Progenitor cell of endocrine pancreas (in vitro differentiated cells): Measurements from ENCODE around the gene SH3PXD2A. TPM values are rescaled to one million over a fixed set of nuclear protein-coding genes. Genes with fewer than 3 reads are reported as not detected.

Experiments used
- DNase-seq: peaks from one replicate; pipeline ENCODE4 v3.0.0; 2021; ENCODE audit warnings: low spot score; ENCODE audit not compliant: unreplicated experiment
- H3K27ac Mint-ChIP-seq: 2 replicates; pipeline ENCODE4 v1.8.0; 2021; ENCODE audit warnings: mild to moderate bottlenecking, moderate library complexity, mixed read lengths
- H3K27me3 Mint-ChIP-seq: 2 replicates; pipeline ENCODE4 v1.8.0; 2021; ENCODE audit warnings: mixed read lengths
- H3K36me3 Mint-ChIP-seq: 2 replicates; pipeline ENCODE4 v1.8.0; 2022; ENCODE audit warnings: mixed read lengths; ENCODE audit not compliant: insufficient read depth
- H3K4me1 Mint-ChIP-seq: 2 replicates; pipeline ENCODE4 v1.8.0; 2021; ENCODE audit warnings: low read depth, mixed read lengths
- H3K4me3 Mint-ChIP-seq: 2 replicates; pipeline ENCODE4 v1.8.0; 2021; ENCODE audit warnings: low read depth, mild to moderate bottlenecking, moderate library complexity, mixed read lengths
- H3K9me3 Mint-ChIP-seq: 2 replicates; pipeline ENCODE4 v1.8.0; 2021; ENCODE audit warnings: low read depth, mixed read lengths
- CTCF ChIP-seq: fragments of 200-600 bp; sonication (generic); IDR thresholded peaks from one replicate; pipeline ENCODE4 v1.5.0; 2021; ENCODE audit warnings: antibody characterized with exemption, mild to moderate bottlenecking; ENCODE audit not compliant: unreplicated experiment
- total RNA-seq: library from RNA; stranded (reverse); gene quantifications from 2 replicates; pipeline ENCODE4 v1.2.1, GENCODE V29; 2021

Gene SH3PXD2A
- total RNA-seq, 1 donor from 2014 or later: 28.0 TPM

- no peaks in the 10 kb centered on the region for H3K9me3 Mint-ChIP-seq
- H3K27me3 Mint-ChIP-seq: no peaks in the 10 kb centered on the region
- peaks cover 36% of the 10 kb centered on the region for H3K4me1 Mint-ChIP-seq
- no peak overlapping the region for H3K27ac Mint-ChIP-seq
- DNase-seq: no peak
- no peak overlapping the region for H3K4me3 Mint-ChIP-seq
- TF ChIP-seq CTCF: no peak
- peaks cover 10% of the 10 kb centered on the region for H3K36me3 Mint-ChIP-seq
Observed at GRCh38 chr10:103800089-103800488, 55.3 kb downstream of the SH3PXD2A start.

- H3K4me1 Mint-ChIP-seq: peaks cover 36% of the 10 kb centered on the region
- H3K27ac Mint-ChIP-seq: peak overlapping the region; percentile 64
- no peak for TF ChIP-seq CTCF
- H3K36me3 Mint-ChIP-seq: peaks cover 10% of the 10 kb centered on the region
- no peaks in the 10 kb centered on the region for H3K9me3 Mint-ChIP-seq
- H3K4me3 Mint-ChIP-seq: no peak overlapping the region
- DNase-seq: no peak
- H3K27me3 Mint-ChIP-seq: no peaks in the 10 kb centered on the region
Observed at GRCh38 chr10:103799341-103799740, 56.0 kb downstream of the SH3PXD2A start.

GRCh38 chr10:103798511-103798910, 56.9 kb downstream of the SH3PXD2A start:
- no peaks in the 10 kb centered on the region for H3K27me3 Mint-ChIP-seq
- H3K4me1 Mint-ChIP-seq: peaks cover 39% of the 10 kb centered on the region
- H3K27ac Mint-ChIP-seq: no peak overlapping the region
- TF ChIP-seq CTCF: no peak
- H3K36me3 Mint-ChIP-seq: peaks cover 10% of the 10 kb centered on the region
- no peaks in the 10 kb centered on the region for H3K9me3 Mint-ChIP-seq
- DNase-seq: no peak
- H3K4me3 Mint-ChIP-seq: no peak overlapping the region

- peak overlapping the region; percentile 82 for H3K27ac Mint-ChIP-seq
- no peaks in the 10 kb centered on the region for H3K27me3 Mint-ChIP-seq
- peaks cover 10% of the 10 kb centered on the region for H3K36me3 Mint-ChIP-seq
- TF ChIP-seq CTCF: no peak
- no peak overlapping the region for H3K4me3 Mint-ChIP-seq
- H3K9me3 Mint-ChIP-seq: no peaks in the 10 kb centered on the region
- no peak for DNase-seq
- peaks cover 44% of the 10 kb centered on the region for H3K4me1 Mint-ChIP-seq
Observed at GRCh38 chr10:103797857-103798256, 57.5 kb downstream of the SH3PXD2A start.

GRCh38 chr10:103795634-103796270, 59.6 kb downstream of the SH3PXD2A start:
- DNase-seq: no peak
- Mint-ChIP-seq H3K4me1 (peaks cover 51% of the 10 kb centered on the region), H3K9me3 (no peaks in the 10 kb centered on the region), H3K27me3 (no peaks in the 10 kb centered on the region), H3K36me3 (peaks cover 10% of the 10 kb centered on the region), H3K27ac (peak overlapping the region; percentile 64), H3K4me3 (no peak overlapping the region)
- TF ChIP-seq CTCF: no peak
